Measurements from ENCODE around the gene GNG7. TPM values are rescaled to one million over a fixed set of nuclear protein-coding genes. Genes with fewer than 3 reads are reported as not detected.

The GNG7 gene
- total and polyA plus RNA-seq, 2 donors (not counting 3 experiments of a cell fraction or from before 2014, with no cell fraction given): 0.29 to 0.84 TPM

GRCh38 chr19:2527171-2527570 lies 175.3 kb downstream of the GNG7 start:
- POLR2A ChIA-PET: no interaction called here

More at GRCh38 chr19:2527171-2527570, 175.3 kb downstream of the GNG7 start:
- no TSS peak for BruUV-seq (replicated peaks)
- Histone ChIP-seq H3K4me1 (ENCODE audit: control insufficient read depth, extremely low read depth, insufficient read depth, low read length) (peaks cover 15% of the 10 kb centered on the region), H3K27ac (ENCODE audit: insufficient read depth, low read depth, low read length) (no peak overlapping the region), H3K9me1 (replicated peaks; ENCODE audit: control insufficient read depth, extremely low read depth, insufficient read depth, low read length) (no peaks in the 10 kb centered on the region), H3K36me3 (ENCODE audit: control insufficient read depth in 2 of 2, extremely low read depth in 1 of 2, insufficient read depth in 2 of 2, low read length in 2 of 2) (no peaks in the 10 kb centered on the region), H3K9ac (replicated peaks; ENCODE audit: extremely low read depth, insufficient read depth, low read length) (no peak overlapping the region), H2AFZ (ENCODE audit: low read depth, low read length) (no peak overlapping the region), H3K79me2 (ENCODE audit: control insufficient read depth, insufficient read depth, low read length) (no peaks in the 10 kb centered on the region), H3K27me3 (ENCODE audit: control insufficient read depth in 2 of 2, insufficient read depth in 2 of 2, low read length in 2 of 2) (no peaks in the 10 kb centered on the region), H3K4me3 (replicated peaks in 1 of 3; ENCODE audit: insufficient read depth in 1 of 3, low read depth in 1 of 3, low read length in 3 of 3) (no peak overlapping the region), H3K9me3 (replicated peaks; ENCODE audit: control insufficient read depth, insufficient read depth, low read length) (no peaks in the 10 kb centered on the region), H4K20me1 (replicated peaks; ENCODE audit: control insufficient read depth, extremely low read depth, insufficient read depth, low read length) (no peaks in the 10 kb centered on the region), H3K4me2 (ENCODE audit: insufficient read depth, low read length) (no peak overlapping the region)
- CTCF ChIA-PET: no interaction called here
- dilution Hi-C loops (cut with MboI; ENCODE audit: extremely low pct_ligation_motif_present, low sequenced_read_pairs) (no loop called here), intact Hi-C loops (cut with micrococcal nuclease) (no loop called here)
- no peak for DNase-seq (ENCODE audit: low read depth, low spot score)
- no peak for FAIRE-seq
- no peak for TF ChIP-seq POLR2A (IDR thresholded peaks at IDR 0.05; ENCODE audit: low read depth, low read length)
- TF ChIP-seq JUN (IDR thresholded peaks at IDR 0.05; ENCODE audit: borderline replicate concordance, insufficient read depth, insufficient read length, low read depth): no peak
- no peak for TF ChIP-seq EZH2 (IDR thresholded peaks at IDR 0.05; ENCODE audit: borderline replicate concordance, low read depth, low read length, severe bottlenecking)
- no peak for TF ChIP-seq GATA2 (IDR thresholded peaks at IDR 0.05; ENCODE audit: insufficient read depth, insufficient read length, low read depth, low read length)
- TF ChIP-seq FOS (IDR thresholded peaks at IDR 0.05; ENCODE audit: borderline replicate concordance, insufficient read depth, low read length): no peak
- no peak for TF ChIP-seq CTCF (IDR thresholded peaks at IDR 0.05; ENCODE audit: extremely low read depth in 1 of 2, insufficient read depth in 1 of 2, low read depth in 1 of 2, low read length in 2 of 2)
- no peak for TF ChIP-seq MYC (IDR thresholded peaks at IDR 0.05; ENCODE audit: low read depth, low read length)
- TF ChIP-seq, protein P1, sequence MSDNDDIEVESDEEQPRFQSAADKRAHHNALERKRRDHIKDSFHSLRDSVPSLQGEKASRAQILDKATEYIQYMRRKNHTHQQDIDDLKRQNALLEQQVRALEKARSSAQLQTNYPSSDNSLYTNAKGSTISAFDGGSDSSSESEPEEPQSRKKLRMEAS (IDR thresholded peaks at IDR 0.05; ENCODE audit: insufficient read depth, insufficient read length): no peak
- TF ChIP-seq POLR2AphosphoS5 (IDR thresholded peaks at IDR 0.05; ENCODE audit: insufficient read depth, low read depth, low read length): no peak

All from endothelial cell of umbilical vein (primary cell).